Aortic smooth muscle cell (primary cell): ENCODE data around the gene L3MBTL1. TPM values are rescaled to one million over a fixed set of nuclear protein-coding genes. Genes with fewer than 3 reads are reported as not detected.

ENCODE experiments used
- total RNA-seq: library from RNA; depleted of rRNA; stranded (reverse); fragments of >200 nt; gene quantifications from 2 replicates; pipeline ENCODE4 v1.2.3, GENCODE V29; 2014

L3MBTL1 gene
- 5.2 TPM in 2 replicates for total RNA-seq

DNA sequence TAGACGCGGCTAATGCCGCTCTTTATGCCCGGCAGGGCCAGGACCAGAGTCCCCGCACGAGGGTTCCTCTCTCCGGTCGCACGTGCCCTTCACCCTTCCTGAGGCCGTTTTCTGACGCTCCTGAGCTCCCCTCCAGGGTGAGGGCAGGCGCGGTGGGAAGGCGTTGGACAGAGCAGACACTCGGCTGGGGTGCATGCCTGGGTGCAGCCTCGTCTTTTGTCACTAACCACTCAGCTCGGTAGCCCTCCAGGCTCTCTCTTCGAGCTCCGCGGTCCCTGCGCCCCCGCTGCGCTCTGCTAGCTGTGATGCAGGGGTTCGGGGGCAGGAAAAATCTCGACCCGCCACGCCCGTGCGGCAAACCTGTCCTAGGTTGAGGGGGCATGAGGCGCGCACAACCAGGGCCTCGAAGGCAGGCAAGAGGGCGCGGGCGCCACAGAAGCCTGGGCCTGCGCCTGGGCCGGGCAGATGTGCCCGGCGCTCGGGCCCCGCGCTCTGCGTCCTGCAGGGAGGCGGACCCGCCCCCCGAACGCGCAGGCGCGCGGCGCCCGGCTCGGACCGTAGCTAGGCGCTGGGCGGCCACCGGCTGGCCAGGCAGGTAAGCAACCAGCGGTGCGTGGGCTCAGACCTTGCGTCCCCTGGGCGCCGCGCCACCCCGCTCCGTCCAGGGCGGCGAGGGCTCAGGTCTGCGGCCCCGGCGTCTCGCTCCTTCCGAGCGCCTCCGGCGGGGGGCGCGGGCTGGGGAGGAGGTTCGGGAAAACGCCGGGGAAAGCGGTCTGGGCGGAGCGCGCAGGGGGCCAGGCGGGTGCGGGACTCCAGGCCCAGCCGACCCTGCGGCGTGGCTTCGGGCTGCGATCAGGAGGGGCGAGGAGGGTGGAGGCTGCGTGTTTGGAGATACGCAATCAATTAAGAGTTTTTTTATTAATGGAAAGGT is at the start of gene L3MBTL1:
TSS of gene L3MBTL1 (plus strand) at position 548 of the 931 bp plus-strand sequence. CDS start 5,807 bp downstream, outside the sequence.

DNA sequence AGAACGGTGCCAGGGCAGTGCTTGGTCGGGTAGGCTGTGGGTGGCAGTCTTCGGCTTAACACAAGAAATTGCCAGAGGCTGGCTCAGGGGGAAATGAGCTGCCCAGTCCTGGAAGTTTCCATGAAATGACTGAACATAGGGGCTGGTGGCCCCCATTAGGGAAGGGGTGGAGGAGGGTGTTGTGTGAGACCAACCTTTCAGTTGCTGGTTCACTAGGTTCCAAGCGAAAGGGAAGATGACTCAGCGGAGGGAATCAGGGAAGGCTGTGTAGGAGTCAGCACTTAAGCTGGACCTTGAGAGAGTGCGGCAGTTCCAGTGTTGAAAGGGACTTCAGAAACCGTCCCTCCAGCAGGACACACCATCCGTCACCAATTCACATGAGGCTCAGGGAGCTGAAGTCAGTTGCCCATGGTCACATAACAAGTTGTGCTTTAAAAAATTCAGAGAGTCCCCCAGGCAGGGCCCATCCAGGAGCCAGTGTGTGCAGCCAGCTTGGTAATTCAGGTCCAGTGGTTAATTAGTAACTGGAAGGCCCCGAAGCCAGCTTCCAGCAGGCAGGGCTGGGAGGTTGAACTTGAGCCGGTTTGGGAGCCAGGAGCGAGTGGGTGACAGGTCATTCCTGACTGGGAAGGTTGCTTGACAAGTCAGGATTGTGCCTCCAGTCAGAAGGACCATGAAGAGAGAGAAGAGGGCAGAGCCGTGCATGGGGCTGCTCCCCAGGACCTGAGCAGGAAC is 51.1 kb downstream of the L3MBTL1 start, which contains the start of gene SGK2:
TSS of gene SGK2 (plus strand) at position 616 of the 735 bp plus-strand sequence. CDS start 7,469 bp downstream, outside the sequence.

DNA sequence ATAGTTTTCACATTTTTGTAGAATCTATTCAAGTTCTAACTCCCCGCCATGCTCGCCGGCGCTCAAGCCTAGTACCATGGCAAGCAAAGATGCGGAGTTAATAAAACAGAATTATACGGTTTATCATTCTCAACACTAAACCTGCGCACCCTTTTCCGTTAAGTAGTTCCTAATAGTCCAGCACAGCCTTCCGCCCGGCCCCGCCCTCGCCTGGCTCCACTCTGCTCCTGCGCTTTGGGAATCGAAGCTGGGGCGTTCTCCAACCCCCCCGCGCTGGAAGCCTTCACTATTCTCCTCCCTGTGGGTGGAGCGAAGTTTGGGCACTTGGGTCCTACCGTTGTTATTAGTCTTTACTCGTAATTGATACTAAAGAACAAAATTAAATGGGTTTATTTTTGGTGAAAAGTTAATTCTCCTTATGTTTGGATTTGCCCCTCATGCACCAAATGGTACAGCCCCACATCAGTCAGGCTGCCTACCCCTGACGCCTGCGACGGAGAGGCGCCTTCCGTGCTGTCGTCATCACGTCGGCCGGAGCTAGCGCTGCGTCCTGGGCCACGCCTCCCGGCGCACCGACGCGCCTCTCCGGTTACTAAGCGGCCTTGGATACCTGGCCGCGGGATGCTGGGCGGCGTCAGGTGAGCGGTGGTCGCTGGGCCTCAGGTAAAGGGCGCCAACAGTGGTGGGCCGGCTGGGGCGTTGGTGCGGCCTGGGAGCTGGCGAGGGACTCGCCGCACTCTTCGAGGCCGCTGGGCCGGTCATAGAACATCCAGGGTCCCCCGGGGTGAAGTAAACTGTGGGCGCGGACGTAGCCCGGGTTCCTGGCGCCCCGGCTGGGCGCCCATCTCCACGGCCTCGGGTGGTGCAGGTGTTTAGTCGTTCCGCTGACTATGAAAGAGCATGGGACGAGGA is 83.2 kb downstream of the L3MBTL1 start, which contains the start of gene IFT52:
TSS of gene IFT52 (plus strand) at position 546 of the 912 bp plus-strand sequence. CDS start 3,762 bp downstream, outside the sequence.

Other genes starting within 250 kb of the L3MBTL1 start
- gene SRSF6, start 49.8 kb upstream of the L3MBTL1 start, total RNA-seq = 47.7 and 51.4 TPM in 2 replicates
- gene SGK2, start 51.3 kb downstream of the L3MBTL1 start, total RNA-seq = 0.26 and 0.44 TPM in 2 replicates
- gene IFT52, start 83.2 kb downstream of the L3MBTL1 start, total RNA-seq = 49.4 and 52.4 TPM in 2 replicates
- gene MYBL2, start 159.4 kb downstream of the L3MBTL1 start, total RNA-seq = 3.9 and 6.1 TPM in 2 replicates
- not detected in 2 replicates for gene GTSF1L, start 219.3 kb downstream of the L3MBTL1 start, total RNA-seq